GM10266 (cell line): ENCODE results near the gene KRTAP10-6.
"Not testable (repeated sequence)": the region's sequence is repeated elsewhere in the genome, so short reads cannot be mapped to it uniquely, and the experiment has no call there.

ENCODE experiments used
- DNase-seq: peaks from one replicate; pipeline ENCODE4 v3.0.0; 2012; ENCODE audit errors: extremely low spot score
- CTCF ChIP-seq: IDR thresholded peaks from 2 replicates; pipeline ENCODE4 v1.5.1; 2012; ENCODE audit warnings: mild to moderate bottlenecking, low read depth; ENCODE audit not compliant: control insufficient read depth, insufficient read depth; ENCODE audit errors: missing control alignments

Gene KRTAP10-6

DNA sequence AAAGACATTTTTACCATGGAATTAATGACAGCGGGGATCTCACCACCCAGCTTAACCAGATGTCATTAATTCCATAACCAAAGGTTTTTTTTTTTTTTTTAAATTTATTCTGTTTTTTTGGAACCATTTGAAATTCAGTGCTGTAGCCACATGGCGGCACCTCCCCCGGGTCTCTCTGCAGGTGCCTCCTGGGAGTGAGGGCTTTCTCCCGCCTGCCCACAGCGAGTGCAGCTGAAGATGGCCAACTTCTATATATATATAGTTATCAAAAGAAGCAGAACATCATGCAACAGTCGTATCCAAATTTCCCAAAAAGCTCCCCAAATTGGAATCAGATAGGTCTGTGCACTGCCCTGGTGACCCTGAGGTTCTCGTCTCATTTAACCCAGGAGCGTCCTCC is 23.2 kb upstream of the KRTAP10-6 start:
- TF ChIP-seq CTCF: no peak
- DNase-seq: no peak

- no peak for DNase-seq
- no peak for TF ChIP-seq CTCF
Measured at GRCh38 chr21:44614961-44615391, 22.7 kb upstream of the KRTAP10-6 start.

DNA sequence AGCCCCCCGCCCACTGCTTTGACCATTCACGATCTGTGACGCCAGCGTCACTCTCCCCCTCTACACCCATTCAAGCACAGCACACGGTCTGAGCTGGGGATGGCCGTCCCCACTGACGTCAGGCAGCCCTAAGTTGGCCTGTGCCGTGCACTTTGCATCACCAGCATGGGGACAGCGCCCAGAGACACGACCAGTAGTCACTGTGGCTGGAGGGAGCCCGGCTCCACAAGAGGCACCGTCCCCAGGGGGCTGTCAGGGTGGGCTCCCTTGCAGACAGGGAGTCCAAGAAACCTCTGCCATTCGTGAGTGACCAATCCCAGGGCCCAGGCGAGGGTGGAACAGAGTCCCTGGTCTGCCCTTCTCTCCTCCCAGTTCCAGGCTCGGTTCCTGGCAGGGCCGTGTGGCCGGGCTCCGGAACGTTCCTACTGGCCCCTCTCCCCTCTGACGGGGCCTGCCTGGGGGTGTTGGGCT is 21.9 kb upstream of the KRTAP10-6 start:
- no peak for DNase-seq
- no peak for TF ChIP-seq CTCF

- no peak for DNase-seq
Measured at GRCh38 chr21:44613386-44614155, 21.3 kb upstream of the KRTAP10-6 start.

DNA sequence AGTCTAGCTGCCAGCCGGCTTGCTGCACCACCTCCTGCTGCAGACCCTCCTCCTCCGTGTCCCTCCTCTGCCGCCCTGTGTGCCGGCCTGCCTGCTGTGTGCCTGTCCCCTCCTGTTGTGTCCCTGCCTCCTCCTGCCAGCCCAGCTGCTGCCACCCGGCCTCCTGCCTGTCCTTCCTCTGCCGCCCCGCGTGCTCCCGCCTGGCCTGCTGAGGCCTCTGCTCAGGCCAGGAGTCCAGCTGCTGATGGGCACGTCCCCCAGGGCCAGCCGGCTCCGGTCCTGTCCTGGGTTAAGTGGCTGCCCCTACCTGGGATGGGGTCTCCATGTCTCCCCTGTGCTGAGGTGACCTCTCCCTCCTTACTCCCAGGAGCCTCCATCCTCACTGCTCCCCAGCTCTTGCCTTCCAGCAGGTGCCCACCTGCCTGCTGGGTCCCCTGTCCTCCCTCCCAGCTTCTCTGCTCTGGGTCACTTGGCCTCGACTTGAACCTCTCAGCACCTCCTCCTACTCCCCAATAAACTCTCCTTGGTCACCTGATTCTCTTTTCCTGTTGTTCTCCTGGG is 20.4 kb upstream of the KRTAP10-6 start:
- no peak for DNase-seq
- no peak for TF ChIP-seq CTCF

More at GRCh38 chr21:44613386-44614155, 21.3 kb upstream of the KRTAP10-6 start:
- TF ChIP-seq CTCF: no peak

- no peak for TF ChIP-seq CTCF
Measured at GRCh38 chr21:44612029-44612486, 19.8 kb upstream of the KRTAP10-6 start, which contains the start of gene KRTAP10-8. Gene KRTAP10-8 (plus strand): TSS chr21:44612079. CDS start chr21:44612101, 22 bp downstream.

GRCh38 chr21:44611551-44611950 is 19.2 kb upstream of the KRTAP10-6 start:
- no peak for DNase-seq
- no peak for TF ChIP-seq CTCF

More at GRCh38 chr21:44612029-44612486, 19.8 kb upstream of the KRTAP10-6 start, which contains the start of gene KRTAP10-8:
- no peak for DNase-seq

GRCh38 chr21:44610157-44610843 is 18.0 kb upstream of the KRTAP10-6 start:
- not testable (repeated sequence) for DNase-seq
